HUES6 (cell line): ENCODE measurements around the gene NECTIN3.
A peak's percentile ranks its signal among the peaks of the same experiment; 100 is the strongest.

Source experiments
- H3K27ac ChIP-seq: 2 replicates; pipeline ENCODE4 v1.7.0; 2013; ENCODE audit warnings: low read depth, mild to moderate bottlenecking, low read length, inconsistent platforms
- H3K27me3 ChIP-seq: 2 replicates; pipeline ENCODE4 v1.6.1; 2013; ENCODE audit warnings: low read length; ENCODE audit not compliant: control insufficient read depth, insufficient read depth
- H3K36me3 ChIP-seq: 2 replicates; pipeline ENCODE4 v1.6.1; 2013; ENCODE audit warnings: low read length; ENCODE audit not compliant: control insufficient read depth, insufficient read depth
- H3K4me1 ChIP-seq: 2 replicates; pipeline ENCODE4 v1.6.1; 2013; ENCODE audit warnings: low read length; ENCODE audit not compliant: control insufficient read depth, insufficient read depth
- H3K4me3 ChIP-seq: 2 replicates; pipeline ENCODE4 v1.5.1; 2013; ENCODE audit warnings: low read depth, low read length
- H3K9ac ChIP-seq: one replicate; pipeline ENCODE4 v1.6.1; 2013; ENCODE audit warnings: mild to moderate bottlenecking, low read length
- H3K9me3 ChIP-seq: 2 replicates; pipeline ENCODE4 v1.6.1; 2013; ENCODE audit warnings: low read depth, low read length; ENCODE audit not compliant: control insufficient read depth, insufficient read depth

The NECTIN3 gene

DNA sequence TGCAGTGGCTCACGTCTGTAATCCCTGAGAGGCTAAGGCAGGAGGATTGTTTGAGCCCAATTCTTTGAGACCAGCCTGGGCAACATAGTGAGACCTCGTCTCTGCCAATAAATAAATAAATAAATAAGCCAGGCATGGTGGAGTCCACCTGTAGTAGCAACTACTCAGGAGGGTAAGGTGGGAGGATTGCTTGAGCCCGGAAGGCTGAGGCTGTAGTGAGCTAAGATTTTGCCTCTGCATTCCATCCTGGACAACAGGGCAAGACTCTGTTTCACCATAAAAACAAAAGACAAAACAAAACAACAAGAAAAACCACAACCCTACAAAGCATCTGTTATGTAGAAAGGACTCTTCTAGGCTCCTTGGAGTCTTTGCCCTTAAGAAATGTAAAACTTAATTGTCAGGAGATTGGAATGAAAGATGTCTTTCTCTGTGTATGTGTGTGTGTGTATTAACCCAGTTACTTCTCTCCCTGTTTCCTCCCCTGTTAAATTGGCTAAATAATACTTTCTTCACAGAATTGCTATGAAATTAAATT is 9.5 kb downstream of the NECTIN3 start:
- Histone ChIP-seq H3K4me3 (no peak overlapping the region), H3K9me3 (no peaks in the 10 kb centered on the region), H3K36me3 (no peaks in the 10 kb centered on the region), H3K27ac (no peak overlapping the region), H3K27me3 (no peaks in the 10 kb centered on the region), H3K9ac (no peak overlapping the region), H3K4me1 (peaks cover 45% of the 10 kb centered on the region)

GRCh38 chr3:111084911-111085310 is 13.3 kb downstream of the NECTIN3 start:
- peaks cover 31% of the 10 kb centered on the region; the same call in 1 of the 2 replicates for H3K4me1 ChIP-seq
- H3K9me3 ChIP-seq, result no peaks in the 10 kb centered on the region
- H3K27me3 ChIP-seq, result no peaks in the 10 kb centered on the region
- no peaks in the 10 kb centered on the region for H3K36me3 ChIP-seq
- H3K9ac ChIP-seq, result no peak overlapping the region
- H3K4me3 ChIP-seq, result no peak overlapping the region
- H3K27ac ChIP-seq, result no peak overlapping the region

- Histone ChIP-seq H3K36me3 (no peaks in the 10 kb centered on the region), H3K27me3 (no peaks in the 10 kb centered on the region), H3K4me1 (peaks cover 20% of the 10 kb centered on the region; the same call in 1 of the 2 replicates), H3K9ac (no peak overlapping the region), H3K4me3 (0 out of 2 replicates have a peak overlapping the region, but pooled peaks have one; percentile 4), H3K27ac (peak overlapping the region; percentile 51; the same call in 1 of the 2 replicates), H3K9me3 (no peaks in the 10 kb centered on the region; the same call in 1 of the 2 replicates)
These were observed 16.4 kb downstream of the NECTIN3 start for GRCh38 chr3:111087924-111088469.

DNA sequence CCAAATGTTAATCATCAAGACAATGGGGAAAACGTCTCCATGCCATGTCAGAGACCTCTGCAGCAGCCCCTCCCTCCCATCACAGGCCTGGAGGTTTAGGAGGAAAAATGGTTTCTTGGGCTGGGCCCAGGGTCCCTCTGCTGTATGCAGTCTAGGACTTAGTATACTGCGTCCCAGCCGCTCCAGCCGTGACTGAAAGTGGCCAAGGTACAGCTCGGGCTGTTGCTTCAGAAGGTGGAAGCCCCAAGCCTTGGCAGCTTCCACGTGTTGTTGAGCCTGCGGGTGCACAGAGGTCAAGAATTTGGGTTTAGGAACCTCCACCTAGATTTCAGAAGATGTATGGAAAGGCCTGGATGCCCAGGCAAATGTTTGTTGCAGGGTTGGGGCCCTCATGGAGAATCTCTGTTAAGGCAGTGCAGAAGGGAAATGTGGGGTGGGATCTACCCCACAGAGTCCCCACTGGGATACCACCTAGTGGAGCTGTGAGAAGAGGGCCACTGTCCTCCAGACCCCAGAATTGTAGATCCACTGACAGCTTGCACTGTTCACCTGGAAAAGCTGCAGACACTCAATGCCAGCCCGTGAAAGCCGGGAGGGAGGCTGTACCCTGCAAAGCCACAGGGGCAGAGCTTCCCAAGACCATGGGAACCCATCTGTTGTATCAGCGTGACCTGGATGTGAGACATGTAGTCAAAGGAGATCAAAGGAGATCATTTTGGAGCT is 25.0 kb downstream of the NECTIN3 start:
- Histone ChIP-seq H3K4me3 (no peak overlapping the region), H3K4me1 (no peaks in the 10 kb centered on the region; the same call in 1 of the 2 replicates), H3K27me3 (no peaks in the 10 kb centered on the region), H3K36me3 (peaks cover 16% of the 10 kb centered on the region), H3K27ac (no peak overlapping the region), H3K9ac (no peak overlapping the region), H3K9me3 (peaks cover 39% of the 10 kb centered on the region)

GRCh38 chr3:111103807-111104206 is 32.2 kb downstream of the NECTIN3 start:
- Histone ChIP-seq H3K9me3 (peaks cover 7% of the 10 kb centered on the region; the same call in 1 of the 2 replicates), H3K27me3 (no peaks in the 10 kb centered on the region), H3K4me1 (peaks cover 18% of the 10 kb centered on the region; the same call in 1 of the 2 replicates), H3K36me3 (no peaks in the 10 kb centered on the region), H3K27ac (no peak overlapping the region), H3K4me3 (no peak overlapping the region), H3K9ac (no peak overlapping the region)

GRCh38 chr3:111106993-111107661 is 35.5 kb downstream of the NECTIN3 start:
- Histone ChIP-seq H3K36me3 (no peaks in the 10 kb centered on the region), H3K9me3 (peaks cover 7% of the 10 kb centered on the region; the same call in 1 of the 2 replicates), H3K27ac (0 out of 2 replicates have a peak overlapping the region, but pooled peaks have one; percentile 10), H3K9ac (no peak overlapping the region), H3K4me3 (no peak overlapping the region), H3K27me3 (no peaks in the 10 kb centered on the region), H3K4me1 (peaks cover 20% of the 10 kb centered on the region; the same call in 1 of the 2 replicates)

DNA sequence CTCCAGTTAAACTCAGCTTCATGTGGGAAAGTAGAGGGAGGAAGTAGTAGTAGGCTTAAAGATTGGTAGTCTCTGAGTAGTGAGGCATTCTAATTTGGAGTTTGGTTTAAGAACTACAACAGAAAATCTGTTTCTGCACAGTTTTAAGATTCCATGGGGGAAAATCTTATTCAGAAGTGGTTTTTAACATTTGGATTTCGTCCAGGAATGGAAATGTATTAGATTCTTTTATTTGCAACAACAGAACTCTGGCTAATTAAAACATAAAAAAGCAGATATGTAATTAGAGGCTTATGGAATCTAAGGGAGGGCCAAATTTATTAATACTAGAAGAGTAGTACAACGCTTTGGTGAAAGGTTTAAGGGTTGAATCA is 36.0 kb downstream of the NECTIN3 start:
- Histone ChIP-seq H3K27me3 (no peaks in the 10 kb centered on the region), H3K4me1 (peaks cover 20% of the 10 kb centered on the region; the same call in 1 of the 2 replicates), H3K9me3 (peaks cover 4% of the 10 kb centered on the region; the same call in 1 of the 2 replicates), H3K27ac (0 out of 2 replicates have a peak overlapping the region, but pooled peaks have one; percentile 10), H3K4me3 (no peak overlapping the region), H3K9ac (no peak overlapping the region), H3K36me3 (no peaks in the 10 kb centered on the region)

DNA sequence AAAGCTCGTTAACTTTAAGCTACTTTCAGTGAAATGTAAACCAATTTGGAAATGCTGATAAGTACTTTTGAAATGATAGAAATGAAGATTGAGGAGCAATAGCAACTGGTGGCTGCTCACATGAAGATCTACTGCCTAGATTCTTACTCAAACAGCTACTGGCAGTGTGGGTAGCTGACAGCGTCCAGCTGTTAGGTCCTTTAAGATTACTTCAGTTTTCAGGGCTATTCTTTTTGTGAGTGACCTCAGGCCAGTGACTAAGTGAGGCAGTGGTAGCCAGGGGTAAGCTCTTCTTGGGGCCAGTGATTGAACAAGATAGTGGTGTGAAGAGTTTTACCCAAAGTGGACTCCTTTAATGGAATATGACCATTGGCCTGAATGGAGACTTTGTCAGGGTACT is 41.3 kb downstream of the NECTIN3 start:
- no peak overlapping the region for H3K4me3 ChIP-seq
- no peaks in the 10 kb centered on the region for H3K27me3 ChIP-seq
- H3K9me3 ChIP-seq, result no peaks in the 10 kb centered on the region
- H3K36me3 ChIP-seq, result no peaks in the 10 kb centered on the region
- peaks cover 6% of the 10 kb centered on the region; the same call in 1 of the 2 replicates for H3K4me1 ChIP-seq
- no peak overlapping the region for H3K9ac ChIP-seq
- no peak overlapping the region for H3K27ac ChIP-seq

DNA sequence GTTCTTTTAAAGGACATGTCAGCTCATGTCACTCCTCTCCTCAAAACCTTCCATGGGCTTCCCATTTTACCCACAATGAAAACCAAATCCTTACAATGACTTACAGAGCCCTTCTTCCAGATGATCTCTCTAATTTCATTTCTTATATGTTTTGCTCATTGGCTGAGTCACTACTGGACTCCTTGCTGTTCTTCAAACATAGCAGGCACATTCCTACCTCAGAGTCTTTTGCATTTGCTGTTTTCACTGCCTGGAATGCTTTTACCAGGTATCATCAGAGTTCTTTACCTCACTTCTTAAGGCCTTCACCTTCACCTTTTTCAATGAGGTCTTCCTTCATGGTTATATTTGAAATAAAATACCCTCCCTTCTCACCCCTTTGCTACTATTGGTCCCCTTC is 57.3 kb downstream of the NECTIN3 start:
- no peak overlapping the region for H3K4me3 ChIP-seq
- peaks cover 10% of the 10 kb centered on the region for H3K4me1 ChIP-seq
- peaks cover 5% of the 10 kb centered on the region; the same call in 1 of the 2 replicates for H3K36me3 ChIP-seq
- no peaks in the 10 kb centered on the region for H3K27me3 ChIP-seq
- no peak overlapping the region for H3K9ac ChIP-seq
- H3K27ac ChIP-seq, result peak overlapping the region; percentile 9; the same call in 1 of the 2 replicates
- H3K9me3 ChIP-seq, result no peaks in the 10 kb centered on the region

- Histone ChIP-seq H3K9ac (no peak overlapping the region), H3K4me3 (no peak overlapping the region), H3K36me3 (peaks cover 10% of the 10 kb centered on the region; the same call in 1 of the 2 replicates), H3K27ac (no peak overlapping the region), H3K4me1 (peaks cover 10% of the 10 kb centered on the region), H3K9me3 (no peaks in the 10 kb centered on the region), H3K27me3 (no peaks in the 10 kb centered on the region)
These were observed 59.2 kb downstream of the NECTIN3 start for GRCh38 chr3:111130827-111131226.
